MM.1S (cell line): ENCODE results near the gene ENOX1.

Experiments
- EZH2 ChIP-seq: fragments of 300-600 bp; sonication (generic); optimal IDR thresholded peaks from 2 replicates; pipeline ENCODE3; 2017; ENCODE audit warnings: low read depth, mild to moderate bottlenecking, antibody characterized with exemption, low read length, mixed read lengths
- EZH2phosphoT487 ChIP-seq: fragments of 300-600 bp; sonication (generic); IDR thresholded peaks from 2 replicates; pipeline ENCODE4 v1.6.1; 2018; ENCODE audit warnings: antibody characterized with exemption, low read length
- TF ChIP-seq, protein P1 (sequence below): fragments of 300-600 bp; sonication (generic); IDR thresholded peaks from 2 replicates; pipeline ENCODE4 v1.5.1; 2016; ENCODE audit warnings: antibody characterized with exemption, low read length, mixed read lengths

GRCh38 chr13:43573361-43573740 lies 213.4 kb downstream of the ENOX1 start:
- TF ChIP-seq, protein P1, sequence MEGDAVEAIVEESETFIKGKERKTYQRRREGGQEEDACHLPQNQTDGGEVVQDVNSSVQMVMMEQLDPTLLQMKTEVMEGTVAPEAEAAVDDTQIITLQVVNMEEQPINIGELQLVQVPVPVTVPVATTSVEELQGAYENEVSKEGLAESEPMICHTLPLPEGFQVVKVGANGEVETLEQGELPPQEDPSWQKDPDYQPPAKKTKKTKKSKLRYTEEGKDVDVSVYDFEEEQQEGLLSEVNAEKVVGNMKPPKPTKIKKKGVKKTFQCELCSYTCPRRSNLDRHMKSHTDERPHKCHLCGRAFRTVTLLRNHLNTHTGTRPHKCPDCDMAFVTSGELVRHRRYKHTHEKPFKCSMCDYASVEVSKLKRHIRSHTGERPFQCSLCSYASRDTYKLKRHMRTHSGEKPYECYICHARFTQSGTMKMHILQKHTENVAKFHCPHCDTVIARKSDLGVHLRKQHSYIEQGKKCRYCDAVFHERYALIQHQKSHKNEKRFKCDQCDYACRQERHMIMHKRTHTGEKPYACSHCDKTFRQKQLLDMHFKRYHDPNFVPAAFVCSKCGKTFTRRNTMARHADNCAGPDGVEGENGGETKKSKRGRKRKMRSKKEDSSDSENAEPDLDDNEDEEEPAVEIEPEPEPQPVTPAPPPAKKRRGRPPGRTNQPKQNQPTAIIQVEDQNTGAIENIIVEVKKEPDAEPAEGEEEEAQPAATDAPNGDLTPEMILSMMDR: no peak
- no peak for TF ChIP-seq EZH2
- TF ChIP-seq EZH2phosphoT487: no peak
